Measurements from ENCODE around the gene SH3PXD2B.
"Not testable (repeated sequence)": the region's sequence is repeated elsewhere in the genome, so short reads cannot be mapped to it uniquely, and the experiment has no call there.

SH3PXD2B gene

DNA sequence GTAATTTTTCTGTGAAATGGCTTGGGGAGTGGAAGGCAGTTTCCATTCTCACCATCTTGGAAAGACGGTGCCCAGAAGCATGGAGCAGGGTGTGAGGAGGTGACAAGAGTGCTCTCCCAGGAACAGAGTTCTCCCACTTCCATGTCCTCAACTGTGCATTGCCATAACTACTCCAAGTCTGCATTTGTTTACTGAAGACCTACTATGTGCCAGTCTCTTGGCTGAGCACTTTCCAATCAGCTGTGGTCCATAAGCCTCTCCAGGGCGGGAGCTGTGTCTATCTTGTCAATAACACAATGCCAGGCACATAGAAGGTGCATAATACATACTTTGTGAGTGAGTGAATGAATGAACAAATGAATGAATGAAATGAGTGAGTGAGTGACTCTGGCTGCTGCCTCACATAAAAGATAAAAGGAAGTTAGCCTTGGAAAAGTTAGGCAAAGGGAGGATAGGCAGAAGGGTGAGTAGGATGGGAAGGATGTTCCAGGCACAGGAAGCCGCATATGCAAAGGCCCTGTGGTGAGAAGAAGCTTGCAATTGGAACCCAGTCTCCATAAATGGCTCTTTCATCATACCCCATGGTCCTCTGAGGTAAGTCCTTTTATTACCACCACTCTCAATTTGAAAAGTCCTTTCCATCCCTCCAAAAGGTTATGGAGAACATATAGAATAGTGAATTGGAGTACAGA is 31.3 kb upstream of the SH3PXD2B start:
- no peak for DNase-seq

DNA sequence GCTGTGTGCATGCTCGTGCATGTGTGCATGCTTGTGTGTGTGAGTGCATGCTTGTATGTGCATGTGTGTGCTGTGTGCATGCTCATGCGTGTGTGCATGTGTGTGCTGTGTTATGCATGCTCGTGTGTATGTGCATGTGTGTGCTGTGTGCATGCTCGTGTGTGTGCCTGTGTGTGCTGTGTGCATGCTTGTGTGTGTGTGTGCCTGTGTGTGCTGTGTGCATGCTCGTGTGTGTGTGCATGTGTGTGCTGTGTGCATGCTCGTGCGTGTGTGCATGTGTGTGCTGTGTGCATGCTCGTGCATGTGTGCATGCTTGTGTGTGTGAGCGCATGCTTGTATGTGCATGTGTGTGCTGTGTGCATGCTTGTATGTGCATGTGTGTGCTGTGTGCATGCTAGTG is 30.3 kb upstream of the SH3PXD2B start:
- no peak for DNase-seq

DNA sequence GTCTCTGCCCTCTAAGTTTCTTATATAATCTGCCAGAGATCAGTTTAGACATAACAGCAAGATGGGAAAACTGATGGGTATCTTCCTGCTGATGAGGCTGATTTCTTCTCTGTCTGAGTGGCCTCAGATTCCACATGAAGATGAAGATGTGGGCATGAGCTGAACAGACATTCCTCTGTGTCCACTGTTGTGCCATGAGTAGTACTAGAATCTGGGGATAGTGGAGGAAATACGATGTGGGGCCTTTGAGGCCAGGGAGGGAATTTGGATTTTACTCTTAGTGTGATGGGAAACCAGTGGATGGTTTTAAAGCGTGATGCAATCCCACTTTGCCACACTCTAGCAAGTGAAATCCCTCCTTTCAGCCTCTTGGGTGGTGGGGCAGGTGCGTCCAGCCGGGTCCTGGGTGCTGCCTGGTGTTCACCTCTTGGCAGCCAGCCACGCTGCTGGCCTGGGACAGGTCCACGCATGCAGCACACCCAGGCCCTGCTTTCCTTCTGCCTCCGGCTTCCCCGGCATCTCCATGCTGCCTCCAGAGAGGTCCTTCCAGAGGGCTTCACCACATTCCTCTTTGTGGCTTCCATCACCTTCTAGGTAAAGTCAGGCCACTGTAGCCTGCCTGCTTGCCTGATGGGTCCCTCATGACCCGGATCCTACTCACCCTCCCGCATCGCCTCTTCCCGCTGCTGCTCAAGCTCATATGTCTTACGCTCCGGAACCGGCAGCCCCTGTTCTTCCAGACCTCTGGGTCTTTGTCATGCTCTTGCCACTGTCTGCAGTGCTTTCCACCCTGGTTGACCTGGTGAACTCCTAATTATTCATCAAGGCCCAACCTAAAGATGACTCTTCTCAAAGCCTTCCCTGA is 28.1 kb upstream of the SH3PXD2B start:
- no peak for DNase-seq

DNA sequence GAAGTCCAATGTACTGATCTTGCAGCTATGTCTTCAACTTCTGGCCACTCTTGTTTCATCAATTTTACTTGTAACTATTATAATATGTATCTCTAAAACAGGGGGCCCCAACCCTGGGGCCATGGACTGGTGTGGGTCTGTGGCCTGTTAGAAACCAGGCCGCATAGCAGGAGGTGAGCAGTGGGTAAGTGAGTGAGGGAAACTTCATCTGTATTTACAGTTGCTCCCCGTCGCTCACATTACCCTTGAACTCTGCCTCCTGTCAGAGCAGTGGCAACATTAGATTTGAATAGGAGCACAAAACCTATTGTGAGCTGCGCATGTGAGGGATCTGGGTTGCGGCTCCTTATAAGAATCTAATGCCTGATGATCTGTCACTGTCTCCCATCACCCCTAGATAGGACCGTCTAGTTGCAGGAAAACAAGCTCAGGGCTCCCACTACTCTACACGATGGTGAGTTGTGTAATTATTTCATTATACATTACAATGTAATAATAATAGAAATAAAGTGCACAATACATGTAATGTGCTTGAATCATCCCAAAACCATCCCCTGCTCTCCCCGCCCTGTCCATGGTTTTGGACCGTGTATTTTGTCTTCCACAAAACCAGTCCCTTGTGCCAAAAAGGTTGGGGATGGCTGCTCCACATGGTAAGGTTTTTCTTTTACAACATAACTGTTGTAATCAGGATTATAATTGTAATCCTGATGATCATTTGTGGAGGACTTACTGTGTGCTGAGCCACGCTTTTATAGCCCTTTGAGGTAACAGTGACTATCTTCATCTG is 26.9 kb upstream of the SH3PXD2B start:
- no peak for DNase-seq

DNA sequence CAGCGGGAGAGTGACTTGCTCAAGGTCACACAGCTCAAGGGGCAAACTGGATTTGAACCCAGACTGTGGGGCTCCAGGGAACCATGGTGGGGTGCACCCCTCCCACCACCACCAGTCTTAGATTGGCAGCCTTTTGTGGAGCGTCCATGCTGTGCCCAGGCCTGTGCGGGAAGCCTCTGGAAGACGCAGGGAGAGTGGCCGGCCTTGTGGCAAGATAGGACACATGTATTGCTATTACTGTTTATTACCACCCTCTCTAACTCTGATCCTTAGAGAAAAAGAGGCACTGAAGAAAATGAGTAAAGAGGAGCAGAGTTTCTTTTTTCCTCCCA is 25.4 kb upstream of the SH3PXD2B start:
- DNase-seq = no peak

- DNase-seq = peak; percentile 73
Measured at GRCh38 chr5:172479034-172479783, 24.9 kb upstream of the SH3PXD2B start.

DNA sequence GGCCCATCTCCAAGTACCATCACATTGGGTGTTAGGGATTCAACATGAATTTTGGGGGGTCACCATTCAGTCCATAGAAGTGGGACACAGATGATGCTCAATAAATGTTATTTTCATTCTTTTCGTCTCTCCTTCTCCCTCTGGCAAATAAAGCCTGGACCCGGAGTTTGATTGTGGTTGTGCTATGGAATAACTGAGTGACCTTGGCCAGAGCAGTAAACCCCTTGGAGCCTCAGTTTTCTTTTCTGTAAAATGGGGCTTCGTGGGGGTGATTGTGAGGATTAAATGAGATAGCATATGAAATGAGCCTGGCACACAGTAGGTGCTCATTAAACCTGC is 24.3 kb upstream of the SH3PXD2B start:
- DNase-seq = not testable (repeated sequence)

- no peak for DNase-seq
Measured at GRCh38 chr5:172478256-172478655, 23.9 kb upstream of the SH3PXD2B start.

DNA sequence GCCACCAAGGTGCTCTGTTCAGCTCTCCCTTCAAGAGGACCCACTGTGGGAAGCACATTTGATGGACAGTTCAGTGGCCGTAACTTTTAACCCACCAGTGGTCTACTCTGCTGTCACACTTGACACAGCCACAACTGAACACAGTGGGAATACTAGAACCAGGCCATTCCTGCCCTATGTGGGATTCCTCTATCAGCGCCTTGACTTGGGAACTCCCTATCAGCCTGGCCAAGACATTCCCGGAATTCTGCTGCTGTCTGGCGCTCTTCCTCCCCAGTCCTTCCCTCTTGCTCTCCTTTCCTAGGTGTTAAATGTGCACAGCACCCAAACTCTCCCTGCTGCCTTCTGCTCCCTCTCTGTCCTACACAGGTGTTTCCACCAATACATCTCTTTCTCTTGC is 23.1 kb upstream of the SH3PXD2B start:
- no peak for DNase-seq

DNA sequence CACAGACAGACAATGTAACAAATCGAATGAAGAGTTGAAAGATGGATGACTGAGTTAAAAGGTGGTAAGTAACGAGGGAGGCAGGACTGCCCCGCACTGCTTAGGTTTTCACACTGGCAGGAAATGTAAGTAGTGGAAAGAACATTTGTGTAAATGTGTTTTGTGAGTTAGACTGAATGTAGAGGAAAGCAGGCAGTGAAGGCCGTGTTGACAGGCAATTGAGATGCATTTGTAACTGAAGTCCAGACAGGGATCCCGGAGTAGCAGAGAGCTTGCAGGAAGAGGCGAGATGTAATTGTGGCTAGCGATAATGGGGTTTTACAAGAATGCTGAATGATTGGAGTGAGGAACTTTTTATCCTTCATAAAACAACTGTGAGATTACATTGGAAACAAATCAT is 20.0 kb upstream of the SH3PXD2B start:
- DNase-seq = no peak

DNA sequence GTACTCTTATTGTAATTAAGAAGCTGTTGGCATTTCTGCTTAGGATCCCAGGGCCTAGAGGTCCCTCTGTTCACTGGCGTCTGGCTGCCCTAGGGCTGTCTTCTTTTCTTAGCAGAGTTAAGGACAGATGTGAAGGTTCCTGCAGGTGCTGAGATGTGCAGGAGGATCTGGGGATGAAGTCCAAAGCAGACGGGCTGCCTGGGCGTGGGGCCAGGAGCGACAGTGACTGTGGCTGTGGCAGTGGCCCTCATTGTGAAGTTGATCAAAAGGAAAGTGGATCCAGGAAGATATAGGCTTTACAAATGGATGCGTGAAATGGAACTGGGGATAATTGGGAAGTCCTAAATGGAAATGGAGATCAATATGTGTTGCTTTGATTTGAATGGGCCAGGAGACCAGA is 19.1 kb upstream of the SH3PXD2B start:
- no peak for DNase-seq

- DNase-seq = no peak
Measured at GRCh38 chr5:172469697-172470096, 15.4 kb upstream of the SH3PXD2B start.

DNA sequence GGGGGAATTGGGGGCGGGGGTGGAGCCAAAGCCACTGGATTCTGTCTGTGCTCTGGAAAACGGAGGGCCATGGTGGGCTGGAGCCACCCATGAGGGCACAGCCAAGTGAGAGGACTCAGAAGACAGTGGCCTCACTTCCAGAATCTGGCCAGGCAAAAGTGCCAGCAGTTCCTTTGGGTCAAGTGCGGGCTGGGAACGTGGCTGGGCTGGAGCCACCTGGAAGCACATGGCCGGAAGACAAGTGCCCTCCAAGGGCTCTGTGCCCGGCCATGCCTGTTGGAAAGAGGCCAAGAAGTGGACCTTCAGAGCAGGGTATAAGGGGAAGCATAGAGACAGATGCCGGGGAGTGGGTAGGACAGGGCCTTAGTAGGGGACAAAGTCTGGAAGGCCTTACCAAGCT is 11.7 kb upstream of the SH3PXD2B start:
- DNase-seq = no peak

DNA sequence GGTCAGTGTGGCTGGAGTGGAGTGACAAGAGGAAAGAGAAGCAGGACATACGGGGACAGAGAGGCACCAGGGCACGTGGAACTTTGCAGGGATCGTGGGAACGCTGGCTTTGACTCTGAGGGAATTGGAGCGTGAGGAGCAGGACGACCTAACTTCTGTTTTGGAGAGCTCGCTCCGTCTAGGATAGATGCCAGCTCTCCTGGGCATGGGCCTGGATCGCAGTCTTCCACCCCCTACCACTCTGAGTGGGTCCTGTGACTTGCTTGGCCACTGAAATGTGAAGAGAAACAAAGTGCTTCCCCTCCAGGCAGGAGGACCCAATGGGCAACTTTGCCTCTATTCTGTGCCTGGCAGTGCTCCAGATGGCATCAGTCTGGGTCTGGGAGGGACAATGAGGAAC is 8.7 kb upstream of the SH3PXD2B start:
- no peak for DNase-seq

GRCh38 chr5:172459783-172460165 is 5.4 kb upstream of the SH3PXD2B start:
- DNase-seq = no peak

GRCh38 chr5:172458976-172459782 is 4.9 kb upstream of the SH3PXD2B start:
- no peak for DNase-seq

GRCh38 chr5:172456076-172456722 is 1.9 kb upstream of the SH3PXD2B start:
- no peak for DNase-seq

DNA sequence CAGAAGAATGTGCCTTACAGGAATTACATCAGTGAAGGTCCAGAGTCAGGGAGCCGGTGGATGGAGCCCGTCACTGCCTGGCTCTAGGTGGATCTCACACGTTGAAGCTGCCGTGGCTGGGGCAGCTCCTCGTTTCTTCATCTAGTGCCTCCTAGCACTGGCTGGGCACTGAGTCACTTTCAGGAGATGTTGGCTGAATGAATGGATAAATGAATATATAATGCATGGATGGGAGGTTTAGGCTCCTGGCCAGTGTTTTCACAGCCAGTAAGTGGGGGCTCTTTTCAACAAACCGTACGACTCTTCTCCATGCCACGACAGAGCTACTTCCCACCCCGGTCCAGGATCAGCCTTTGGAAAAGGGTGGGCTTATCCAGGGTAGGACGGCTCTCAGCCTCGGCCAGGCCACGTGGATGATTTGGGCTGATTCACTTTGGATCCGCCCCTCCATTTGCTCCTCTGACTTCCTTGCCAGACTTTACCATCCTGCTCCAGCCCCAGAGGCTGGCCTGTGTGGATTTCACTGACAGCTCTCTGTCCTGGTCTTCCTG is 1.3 kb upstream of the SH3PXD2B start:
- no peak for DNase-seq

DNA sequence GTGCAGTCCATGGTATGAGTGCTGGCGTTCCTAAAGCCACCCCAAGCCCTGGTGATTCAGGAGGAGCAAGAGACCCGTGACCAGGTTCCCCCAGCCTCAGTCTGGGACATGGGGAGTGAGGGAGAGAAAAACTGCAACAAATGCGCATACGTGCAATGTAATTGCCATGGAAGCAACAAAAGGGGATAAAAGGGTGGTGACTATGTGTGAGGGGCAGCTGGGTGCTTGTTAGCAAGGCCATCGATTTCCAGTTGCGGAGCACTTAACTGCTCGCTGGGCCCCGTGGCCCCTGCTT is 709 bp upstream of the SH3PXD2B start:
- no peak for DNase-seq

DNA sequence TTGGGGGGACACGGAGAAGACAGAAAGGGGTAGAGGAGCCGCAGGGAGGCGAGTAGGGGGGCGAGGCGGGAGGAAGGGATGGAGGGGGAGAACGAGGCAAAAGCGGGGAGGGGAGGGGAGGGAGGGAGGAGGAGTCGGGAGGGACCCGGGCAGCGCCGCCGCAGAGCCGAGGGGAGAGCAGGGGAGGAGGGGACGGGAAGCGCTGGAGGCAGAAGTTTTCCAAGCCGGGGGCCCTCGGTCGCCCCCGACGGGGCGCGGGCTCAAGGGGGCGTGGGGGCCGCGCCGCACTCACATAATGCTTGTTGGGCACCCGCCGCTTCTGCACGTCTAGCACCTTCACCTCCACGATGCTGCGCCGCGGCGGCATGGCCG is 353 bp downstream of the SH3PXD2B start:
- no peak for DNase-seq

DNA sequence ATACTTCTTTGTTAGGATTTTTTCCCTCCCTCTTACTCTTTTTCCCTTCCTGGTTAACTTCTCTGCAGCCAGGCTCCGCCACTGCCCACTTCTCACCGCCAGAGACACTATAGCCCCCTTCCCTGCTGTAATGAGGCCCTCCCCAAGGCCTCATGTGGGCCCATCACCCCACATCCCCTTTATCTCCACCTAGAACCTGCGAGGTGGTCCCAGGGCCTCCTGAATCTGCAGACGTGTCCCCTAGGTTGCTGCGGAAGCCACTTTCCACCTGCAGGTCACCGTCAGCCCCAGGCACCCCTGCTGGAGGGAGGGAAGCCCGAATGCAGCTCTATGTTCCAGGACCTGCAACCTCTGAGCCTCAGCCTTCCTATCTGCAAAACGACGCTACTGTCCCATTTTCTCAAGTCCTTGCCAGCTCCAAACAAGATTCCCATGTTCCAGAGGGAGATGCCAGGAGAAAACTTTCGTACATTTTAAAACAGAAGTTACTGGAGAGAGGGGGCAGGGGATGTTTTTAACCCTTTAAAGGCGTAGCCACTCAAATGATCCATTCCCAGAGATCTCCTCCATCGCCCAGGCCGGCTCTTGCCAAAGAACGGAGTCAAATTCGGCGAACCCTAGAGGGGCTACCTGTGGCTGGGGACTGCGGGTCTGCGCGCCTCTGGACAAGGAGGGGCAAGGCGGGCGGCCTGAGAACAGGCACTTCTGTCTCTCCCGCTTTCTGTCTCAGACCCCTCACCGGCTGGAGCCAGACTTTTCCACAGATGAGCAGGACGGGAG is 929 bp downstream of the SH3PXD2B start:
- peak; percentile 63 for DNase-seq

Data from NCI-H510A treated with DMSO at 0.1 percent for 48 hours (cell line).